ENCODE results near the gene SBF1. TPM values are rescaled to one million over a fixed set of nuclear protein-coding genes. Genes with fewer than 3 reads are reported as not detected.

Gene SBF1
- total and polyA plus RNA-seq, 2 of the 13 experiments (the other 11 are each of a cell fraction or from before 2014, with no cell fraction given): 31.7 to 40.9 TPM

DNA sequence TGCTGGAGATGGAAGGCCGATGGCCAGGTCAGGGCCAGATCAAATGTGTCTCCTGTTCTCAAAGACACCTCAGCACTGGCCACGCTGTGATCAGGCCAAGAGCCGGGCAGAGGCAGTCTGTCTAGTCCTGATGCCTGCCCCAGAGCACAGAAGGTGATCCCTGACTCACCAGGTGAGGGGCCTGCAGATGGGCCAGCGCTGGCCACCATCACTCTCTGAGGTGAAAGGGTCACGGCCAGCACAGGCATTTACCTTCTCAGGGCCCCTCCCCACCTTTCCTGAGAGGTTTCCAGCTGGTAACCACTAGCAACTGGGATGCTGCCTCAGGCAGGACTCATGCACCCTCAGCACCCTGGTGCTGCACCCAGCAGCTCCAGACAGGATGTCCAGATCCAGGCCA lies 2.9 kb downstream of the SBF1 start (continued):
- TF ChIP-seq SRSF4 (IDR thresholded peaks at IDR 0.05; ENCODE audit: low read depth, low read length, poor library complexity, severe bottlenecking): no peak

DNA sequence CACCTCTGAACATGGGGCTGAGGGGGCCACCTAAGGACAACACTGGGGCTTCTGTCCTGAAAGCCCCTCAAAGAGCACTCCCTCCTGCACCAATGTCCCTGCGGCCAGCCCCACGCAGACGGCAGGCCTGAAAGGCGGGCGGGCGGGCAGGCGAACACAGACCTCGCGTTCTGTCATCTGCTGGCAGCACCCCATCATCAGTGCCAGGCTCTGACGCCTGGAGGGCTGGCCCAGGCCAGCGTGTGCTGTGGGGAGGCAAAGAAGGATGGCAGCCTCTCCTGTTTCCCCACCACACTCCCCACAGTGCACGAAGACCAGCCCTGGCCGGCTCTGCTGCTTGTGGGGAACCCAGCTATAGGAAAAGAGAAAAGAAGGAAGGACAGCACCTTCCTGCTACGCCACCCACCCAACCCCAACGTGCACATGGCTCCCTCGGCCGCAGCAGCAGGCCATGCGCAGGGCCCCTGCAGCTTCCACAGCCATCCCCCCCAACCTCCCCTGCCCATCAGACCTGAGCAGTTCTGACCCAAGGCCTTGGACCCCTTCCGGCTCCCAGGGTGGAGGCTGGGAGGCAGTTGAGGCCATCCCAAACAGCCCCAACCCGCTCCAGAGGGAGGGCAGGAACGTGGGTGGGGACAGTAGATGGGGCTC lies 3.5 kb downstream of the SBF1 start:
- Histone ChIP-seq H3K9me3 (ENCODE audit: low read length) (no peaks in the 10 kb centered on the region), H3K36me3 (replicated peaks in 1 of 2; ENCODE audit: control insufficient read depth in 1 of 2, insufficient read depth in 2 of 2, low read length in 2 of 2) (peaks cover 11 to 13% of the 10 kb centered on the region in 2 experiments; a peak in 4 of 5 replicates), H3K27me3 (ENCODE audit: control insufficient read depth in 1 of 2, insufficient read depth in 2 of 2, low read length in 2 of 2) (no peaks in the 10 kb centered on the region), H3K4me3 (replicated peaks in 1 of 3; ENCODE audit: insufficient read depth in 1 of 3, low read depth in 2 of 3, low read length in 3 of 3) (no peak overlapping the region), H3K9ac (ENCODE audit: insufficient read depth, low read depth, low read length) (no peak overlapping the region), H3K79me2 (ENCODE audit: insufficient read depth, low read length) (peaks cover 50% of the 10 kb centered on the region), H4K20me1 (ENCODE audit: insufficient read depth, low read length) (peaks cover 35% of the 10 kb centered on the region), H3K27ac (ENCODE audit: extremely low read length, insufficient read depth, low read length) (no peak overlapping the region), H3K4me1 (ENCODE audit: insufficient read depth, low read length) (peaks cover 50% of the 10 kb centered on the region), H2AFZ (ENCODE audit: low read length) (no peak overlapping the region), H3K4me2 (ENCODE audit: low read depth, low read length) (no peak overlapping the region)
- no TSS peak for BruUV-seq (replicated peaks)
- ChIA-PET POLR2A (interaction anchor here (0.9 kb wide), 2 partner anchors 10 to 54 kb away, joined by 3 to 4 read pairs; partner anchors contain the start of genes ADM2 and SCO2), CTCF (ENCODE audit: low intra/inter-chr PET ratio, low total read pairs) (interaction anchor here (0.6 kb wide), 1 partner anchor 193 kb away, joined by 3 read pairs; no protein-coding TSS in a partner anchor)
- intact Hi-C loops (cut with micrococcal nuclease; ENCODE audit: unreplicated experiment) (no loop called here), in situ Hi-C loops (cut with HindIII; ENCODE audit: extremely low pct_ligation_motif_present, low pct_unique_long_range_greater_than_20kb) (no loop called here)
- no peak for ATAC-seq
- no peak for DNase-seq (ENCODE audit: low spot score)
- no peak for TF ChIP-seq GPN1 (CRISPR knock-in tag; IDR thresholded peaks at IDR 0.05; ENCODE audit: borderline replicate concordance)
- no peak for TF ChIP-seq ZBTB3 (CRISPR knock-in tag; IDR thresholded peaks at IDR 0.05; ENCODE audit: borderline replicate concordance, low read depth)
- TF ChIP-seq SAFB2 (CRISPR knock-in tag; IDR thresholded peaks at IDR 0.05; ENCODE audit: borderline replicate concordance, low read depth): no peak
- TF ChIP-seq AGO2 (optimal IDR thresholded peaks at IDR 0.05; ENCODE audit: low read depth, low read length): peak; percentile 38
- TF ChIP-seq RBFOX2 (IDR thresholded peaks at IDR 0.05; ENCODE audit: low read depth, low read length): 0 out of 2 replicates have a peak, but pooled peaks have one; percentile 20
- TF ChIP-seq, protein P1, sequence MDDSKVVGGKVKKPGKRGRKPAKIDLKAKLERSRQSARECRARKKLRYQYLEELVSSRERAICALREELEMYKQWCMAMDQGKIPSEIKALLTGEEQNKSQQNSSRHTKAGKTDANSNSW (CRISPR knock-in tag; IDR thresholded peaks at IDR 0.05; ENCODE audit: borderline replicate concordance): no peak
- TF ChIP-seq TBX3 (IDR thresholded peaks at IDR 0.05; ENCODE audit: borderline replicate concordance): no peak
- TF ChIP-seq, protein P2, sequence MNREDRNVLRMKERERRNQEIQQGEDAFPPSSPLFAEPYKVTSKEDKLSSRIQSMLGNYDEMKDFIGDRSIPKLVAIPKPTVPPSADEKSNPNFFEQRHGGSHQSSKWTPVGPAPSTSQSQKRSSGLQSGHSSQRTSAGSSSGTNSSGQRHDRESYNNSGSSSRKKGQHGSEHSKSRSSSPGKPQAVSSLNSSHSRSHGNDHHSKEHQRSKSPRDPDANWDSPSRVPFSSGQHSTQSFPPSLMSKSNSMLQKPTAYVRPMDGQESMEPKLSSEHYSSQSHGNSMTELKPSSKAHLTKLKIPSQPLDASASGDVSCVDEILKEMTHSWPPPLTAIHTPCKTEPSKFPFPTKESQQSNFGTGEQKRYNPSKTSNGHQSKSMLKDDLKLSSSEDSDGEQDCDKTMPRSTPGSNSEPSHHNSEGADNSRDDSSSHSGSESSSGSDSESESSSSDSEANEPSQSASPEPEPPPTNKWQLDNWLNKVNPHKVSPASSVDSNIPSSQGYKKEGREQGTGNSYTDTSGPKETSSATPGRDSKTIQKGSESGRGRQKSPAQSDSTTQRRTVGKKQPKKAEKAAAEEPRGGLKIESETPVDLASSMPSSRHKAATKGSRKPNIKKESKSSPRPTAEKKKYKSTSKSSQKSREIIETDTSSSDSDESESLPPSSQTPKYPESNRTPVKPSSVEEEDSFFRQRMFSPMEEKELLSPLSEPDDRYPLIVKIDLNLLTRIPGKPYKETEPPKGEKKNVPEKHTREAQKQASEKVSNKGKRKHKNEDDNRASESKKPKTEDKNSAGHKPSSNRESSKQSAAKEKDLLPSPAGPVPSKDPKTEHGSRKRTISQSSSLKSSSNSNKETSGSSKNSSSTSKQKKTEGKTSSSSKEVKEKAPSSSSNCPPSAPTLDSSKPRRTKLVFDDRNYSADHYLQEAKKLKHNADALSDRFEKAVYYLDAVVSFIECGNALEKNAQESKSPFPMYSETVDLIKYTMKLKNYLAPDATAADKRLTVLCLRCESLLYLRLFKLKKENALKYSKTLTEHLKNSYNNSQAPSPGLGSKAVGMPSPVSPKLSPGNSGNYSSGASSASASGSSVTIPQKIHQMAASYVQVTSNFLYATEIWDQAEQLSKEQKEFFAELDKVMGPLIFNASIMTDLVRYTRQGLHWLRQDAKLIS (CRISPR knock-in tag; IDR thresholded peaks at IDR 0.05): no peak
- TF ChIP-seq CAMTA2 (CRISPR knock-in tag; IDR thresholded peaks at IDR 0.05; ENCODE audit: borderline replicate concordance): no peak
- WGBS (ENCODE audit: low lambda C conversion rate): 96% methylated on average over 8 of the region's 21 CpGs
- no peak for FAIRE-seq

Data from HepG2 (cell line).